NCI-H187 (cell line): ENCODE data around the gene B3GALNT1.
A peak's percentile ranks its signal among the peaks of the same experiment; 100 is the strongest.

Source experiments
- DNase-seq, 2 experiments: peaks; one replicate each; lab custom pipeline; 2025; lab: John Stamatoyannopoulos, UW

B3GALNT1 gene, protein sequence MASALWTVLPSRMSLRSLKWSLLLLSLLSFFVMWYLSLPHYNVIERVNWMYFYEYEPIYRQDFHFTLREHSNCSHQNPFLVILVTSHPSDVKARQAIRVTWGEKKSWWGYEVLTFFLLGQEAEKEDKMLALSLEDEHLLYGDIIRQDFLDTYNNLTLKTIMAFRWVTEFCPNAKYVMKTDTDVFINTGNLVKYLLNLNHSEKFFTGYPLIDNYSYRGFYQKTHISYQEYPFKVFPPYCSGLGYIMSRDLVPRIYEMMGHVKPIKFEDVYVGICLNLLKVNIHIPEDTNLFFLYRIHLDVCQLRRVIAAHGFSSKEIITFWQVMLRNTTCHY

DNA sequence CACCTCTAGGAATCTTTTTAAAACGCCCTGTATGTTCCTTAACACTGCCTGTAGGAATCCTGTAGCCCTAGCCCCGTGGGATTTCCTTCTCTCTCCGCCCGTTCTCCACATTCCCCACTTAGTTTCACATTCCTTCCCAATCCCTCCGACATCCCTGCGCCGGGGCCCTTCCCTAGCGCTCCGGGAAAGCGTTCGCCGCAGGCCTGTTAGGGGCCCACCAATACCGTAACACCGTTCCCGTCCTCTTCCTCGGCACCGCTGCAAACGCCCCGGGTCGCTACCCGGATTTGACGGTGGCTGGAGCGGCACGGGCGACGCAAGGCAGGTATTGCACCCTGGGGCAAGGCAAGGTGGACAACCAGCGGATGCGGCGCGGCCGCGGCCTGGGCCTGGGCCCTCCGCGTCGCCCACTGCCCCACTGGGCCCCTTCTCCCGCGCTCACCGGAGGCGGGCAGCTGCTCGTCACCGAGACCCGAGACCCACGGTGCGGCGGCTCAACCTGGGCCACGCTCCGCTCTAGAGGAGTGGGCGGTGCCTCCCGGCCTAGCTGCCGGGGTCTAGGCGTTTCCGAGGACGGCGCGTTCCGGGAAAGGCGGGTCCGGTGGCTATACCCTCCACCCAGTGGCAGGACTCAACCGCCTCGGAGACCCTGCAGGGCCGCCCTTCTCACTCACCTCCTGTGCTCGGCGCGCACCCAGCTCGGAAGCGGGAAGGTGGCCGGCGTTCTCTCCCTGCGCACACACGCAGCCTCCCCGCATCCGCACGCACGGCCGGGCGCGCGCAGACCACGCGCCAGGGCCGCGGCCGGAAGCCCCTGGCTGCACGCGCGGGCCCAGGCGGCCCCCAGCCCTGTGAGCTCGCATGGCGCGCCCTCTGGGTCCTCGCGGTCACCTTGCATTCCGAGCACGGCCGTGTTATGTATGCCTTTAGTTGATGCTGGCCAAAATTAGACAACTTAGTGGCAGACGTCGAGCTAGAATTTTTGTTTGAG is at the start of gene B3GALNT1:
TSS of gene B3GALNT1 (minus strand) at position 789 of the 991 bp plus-strand sequence. CDS start 18,595 bp downstream, outside the sequence.
- peak in 1 of 2 experiments; percentile 6 for DNase-seq

DNA sequence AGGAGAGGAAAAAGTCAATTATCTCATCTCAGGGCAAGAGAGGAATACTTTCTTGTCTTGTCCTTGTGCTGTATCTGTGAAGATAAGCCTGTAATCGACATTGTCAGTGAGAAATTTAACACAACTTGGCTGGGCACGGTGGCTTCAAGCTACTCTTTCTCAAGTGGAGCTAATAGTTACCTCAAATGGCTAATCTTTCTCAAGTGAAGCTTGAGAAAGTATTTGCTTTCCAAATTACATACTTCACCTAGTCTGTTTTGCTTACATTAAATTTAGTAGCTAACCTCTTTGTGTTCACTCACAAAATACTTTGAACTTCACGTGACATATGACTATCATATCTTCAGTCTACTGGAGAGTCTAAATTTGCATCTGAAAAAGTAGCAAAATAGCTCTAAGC is 48.3 kb upstream of the B3GALNT1 start:
- DNase-seq = no peak

DNA sequence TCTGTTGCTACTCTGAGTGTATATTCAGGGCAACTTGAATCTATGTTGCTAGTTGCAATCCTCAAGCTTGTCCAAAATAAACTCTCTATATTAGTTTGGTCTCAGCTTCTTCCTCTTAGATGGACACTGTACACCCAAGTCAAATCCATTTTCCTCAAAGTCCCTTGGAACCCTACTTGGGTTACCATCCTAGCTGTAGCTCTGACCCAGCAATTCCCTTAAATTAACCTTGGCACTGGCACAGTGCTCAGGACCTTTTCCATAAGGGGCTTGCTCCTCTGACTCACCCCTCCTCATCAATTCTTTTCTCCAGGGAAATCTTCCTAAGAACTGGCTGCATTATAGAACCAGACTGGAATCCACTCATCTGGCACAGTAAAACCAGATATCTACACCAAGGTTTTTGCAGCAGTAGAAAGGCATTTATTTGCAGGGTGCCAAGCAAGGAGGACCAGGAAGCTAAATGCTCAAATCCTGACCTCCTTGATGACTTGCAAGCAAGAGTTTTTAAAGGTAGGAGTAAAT is 44.9 kb upstream of the B3GALNT1 start:
- DNase-seq = no peak

DNA sequence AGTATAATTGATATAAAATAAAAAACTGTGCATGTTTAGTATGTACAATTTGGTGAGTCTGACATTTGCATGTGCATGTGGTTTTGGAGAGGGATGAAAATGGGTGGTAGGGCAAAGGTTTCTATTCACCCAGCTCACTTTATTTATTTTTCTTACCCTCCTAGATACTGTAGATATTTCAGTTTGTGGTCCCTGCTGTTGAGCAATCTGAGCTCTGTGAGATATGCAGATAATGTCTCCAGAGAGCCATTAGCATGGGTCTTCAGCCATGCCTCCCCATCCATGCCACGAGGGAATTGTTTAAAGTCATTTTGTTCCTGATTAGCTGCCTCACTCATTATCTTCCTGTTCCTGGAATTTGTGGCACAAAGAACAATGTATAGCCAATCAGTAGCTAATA is 44.4 kb upstream of the B3GALNT1 start:
- DNase-seq = no peak

DNA sequence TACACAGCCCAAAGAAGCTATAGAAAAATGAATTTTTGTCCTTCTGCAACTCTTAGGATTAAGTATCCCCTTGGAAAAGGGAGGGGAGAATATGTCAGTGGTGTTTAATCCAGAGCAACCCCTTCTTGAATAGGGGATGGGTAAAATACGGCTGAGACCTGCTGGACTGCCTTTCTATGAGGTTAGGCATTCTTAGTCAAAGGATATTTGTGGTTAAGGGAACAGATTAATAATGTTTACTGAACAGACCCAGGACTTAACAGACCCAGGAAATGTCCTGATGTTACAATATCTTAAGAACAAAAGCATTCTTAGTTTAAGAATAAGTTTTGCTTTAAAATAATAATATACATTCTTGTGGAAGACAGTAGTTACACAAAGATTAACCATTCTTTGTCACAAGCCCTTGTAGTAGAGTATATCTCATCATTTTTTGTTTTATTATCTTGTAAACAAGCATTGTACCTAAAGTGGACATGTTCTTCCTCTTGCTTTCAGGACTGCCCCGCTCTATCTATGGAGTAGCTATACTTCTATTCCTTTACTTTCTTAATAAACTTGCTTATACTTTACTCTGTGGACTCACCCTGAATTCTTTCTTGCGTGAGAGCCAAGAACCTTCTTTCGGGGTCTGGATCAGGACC is 43.8 kb upstream of the B3GALNT1 start:
- no peak for DNase-seq

DNA sequence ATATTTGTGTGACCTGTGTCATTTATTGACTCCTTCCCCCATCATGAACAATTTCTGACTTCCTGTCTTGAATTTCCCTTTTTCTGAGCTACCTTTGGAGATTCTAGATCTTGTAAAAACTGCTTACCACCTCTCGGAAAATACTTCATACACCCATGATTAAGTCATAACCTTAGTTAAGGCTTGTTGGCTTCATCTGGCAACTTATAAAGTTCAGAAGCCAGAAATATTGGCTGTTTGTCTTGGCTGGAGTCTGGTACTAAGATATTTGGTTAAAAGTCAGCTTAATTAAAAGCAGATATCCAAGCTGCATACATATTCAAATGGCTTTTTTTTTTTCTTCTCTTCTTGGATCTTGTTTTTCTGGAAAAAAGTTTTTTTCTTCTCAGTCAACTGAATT is 37.3 kb upstream of the B3GALNT1 start:
- no peak for DNase-seq

DNA sequence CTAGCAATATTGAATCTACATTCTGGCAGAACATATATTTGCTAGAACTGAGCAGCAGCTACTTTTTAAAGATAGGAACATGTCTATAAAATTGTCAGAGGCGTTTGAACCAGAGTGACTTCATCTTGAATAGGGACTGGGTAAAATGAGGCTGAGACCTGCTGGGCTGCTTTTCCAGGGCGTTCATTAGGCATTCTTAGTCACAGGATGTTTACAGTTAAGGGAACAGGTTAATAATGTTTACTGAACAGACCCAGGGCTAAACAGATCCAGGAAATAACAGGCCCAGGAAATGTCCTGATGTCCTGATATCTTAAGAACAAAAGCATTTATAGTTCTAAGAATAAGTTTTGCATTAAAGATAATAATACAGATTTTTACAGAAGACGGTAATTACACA is 34.5 kb upstream of the B3GALNT1 start:
- DNase-seq = no peak

DNA sequence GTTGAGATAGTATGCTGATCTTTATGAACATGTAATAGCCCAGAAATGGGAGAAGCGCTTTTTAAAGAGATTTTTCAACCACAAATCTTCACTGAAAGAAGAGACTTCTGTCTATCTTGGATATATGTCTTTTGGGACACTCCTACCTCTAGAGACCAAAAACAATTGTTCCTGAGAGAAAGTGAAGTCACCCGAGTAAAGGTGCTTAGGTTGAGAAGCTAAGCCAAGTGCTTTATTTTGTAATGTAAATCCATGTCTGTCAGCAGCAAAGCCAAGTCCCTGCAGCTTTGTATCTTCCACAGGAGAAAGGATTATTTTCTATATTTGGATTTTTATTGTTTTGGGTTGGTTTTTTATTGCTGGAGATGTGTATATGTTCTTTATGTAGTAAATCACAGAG is 32.1 kb upstream of the B3GALNT1 start:
- DNase-seq = no peak

DNA sequence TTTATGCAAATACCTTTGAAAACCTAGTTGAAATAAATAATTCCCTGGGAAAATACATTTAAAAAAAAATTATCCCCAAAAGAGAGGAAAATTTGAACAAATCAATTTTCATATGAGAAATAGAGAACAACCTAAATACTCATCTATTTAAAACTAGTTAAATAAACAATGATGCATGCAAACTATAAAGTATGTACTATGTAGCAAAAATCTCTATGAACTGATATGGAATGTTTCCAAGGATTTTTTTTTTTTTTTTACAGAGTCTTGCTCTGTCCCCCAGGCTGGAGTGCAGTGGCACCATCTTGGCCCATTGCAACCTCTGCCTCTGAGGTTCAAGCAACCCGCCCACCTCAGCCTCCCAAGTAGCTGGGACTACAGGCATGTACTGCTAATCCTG is 27.2 kb upstream of the B3GALNT1 start:
- DNase-seq = no peak

DNA sequence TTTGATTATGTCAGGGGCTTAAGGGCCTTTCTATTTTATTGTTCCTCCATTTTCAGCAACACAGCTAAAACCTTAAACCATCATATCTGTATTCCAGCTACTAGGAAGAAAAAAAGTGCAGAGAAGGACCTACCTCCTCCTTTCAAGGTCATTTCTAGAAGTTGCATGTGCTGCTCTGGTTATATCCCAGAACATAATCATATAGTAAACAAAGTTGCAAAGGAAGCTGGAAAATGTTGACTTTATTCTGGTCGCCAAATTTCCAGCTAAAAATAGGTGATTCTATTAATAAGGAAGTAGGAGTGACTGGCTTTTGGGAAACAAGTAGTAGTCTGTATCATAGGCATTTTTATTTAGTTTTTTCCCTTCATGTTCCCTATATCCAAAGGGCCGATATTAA is 21.3 kb upstream of the B3GALNT1 start:
- DNase-seq = no peak

DNA sequence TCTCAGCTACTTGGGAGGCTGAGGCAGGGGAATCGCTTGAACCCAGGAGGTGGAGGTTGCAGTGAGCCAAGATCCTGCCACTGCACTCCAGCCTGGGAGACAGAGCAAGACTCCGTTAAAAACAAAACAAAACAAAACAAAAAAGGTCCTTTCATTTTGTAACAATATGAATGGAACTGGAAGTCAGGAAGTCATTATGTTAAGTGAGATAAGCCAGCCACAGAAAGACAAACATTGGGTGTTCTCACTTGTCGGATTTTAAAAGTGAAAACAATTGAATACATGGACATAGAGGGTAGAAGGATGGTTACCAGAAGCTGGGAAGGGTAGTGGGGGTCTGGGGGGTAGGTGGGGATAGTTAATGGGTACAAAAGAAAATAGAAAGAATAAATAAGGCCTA is 12.5 kb upstream of the B3GALNT1 start:
- DNase-seq = no peak

DNA sequence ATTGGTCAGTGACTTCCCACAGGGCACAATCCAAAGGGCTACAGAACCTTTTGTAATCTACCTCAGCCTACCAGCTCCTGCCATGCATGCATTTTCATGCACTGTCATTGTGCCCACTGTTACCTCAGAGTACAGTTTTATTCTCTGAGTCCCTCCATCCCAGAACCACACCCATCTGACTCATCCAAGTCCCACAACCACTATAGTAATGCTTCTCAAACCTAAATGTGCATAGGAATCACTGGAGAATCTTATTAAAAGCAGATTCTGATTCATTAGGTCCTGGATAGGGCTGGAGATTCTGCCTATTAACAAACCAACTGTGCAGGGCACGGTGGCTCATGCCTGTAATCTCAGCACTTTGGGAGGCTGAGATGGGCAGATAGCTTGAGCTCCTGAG is 3.7 kb upstream of the B3GALNT1 start:
- no peak for DNase-seq

DNA sequence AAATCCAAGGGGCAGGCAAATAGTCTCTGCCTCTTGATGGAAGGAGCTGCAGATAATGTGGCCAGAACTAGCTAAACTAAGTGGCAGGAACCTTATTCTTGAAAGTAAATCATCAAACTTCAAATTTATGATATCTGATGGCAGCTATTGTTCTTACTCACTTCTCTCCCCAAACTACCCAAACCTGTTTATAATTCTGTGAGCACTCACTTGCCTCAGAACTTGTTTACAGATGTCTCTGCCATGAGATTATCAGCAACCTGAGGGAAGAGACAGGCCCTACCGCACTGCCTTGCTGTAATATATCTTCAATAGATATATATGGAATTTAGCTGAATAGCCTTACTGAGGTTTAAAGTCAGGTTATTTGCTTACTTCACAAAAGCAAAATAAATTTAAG is 2.2 kb upstream of the B3GALNT1 start:
- no peak for DNase-seq

DNA sequence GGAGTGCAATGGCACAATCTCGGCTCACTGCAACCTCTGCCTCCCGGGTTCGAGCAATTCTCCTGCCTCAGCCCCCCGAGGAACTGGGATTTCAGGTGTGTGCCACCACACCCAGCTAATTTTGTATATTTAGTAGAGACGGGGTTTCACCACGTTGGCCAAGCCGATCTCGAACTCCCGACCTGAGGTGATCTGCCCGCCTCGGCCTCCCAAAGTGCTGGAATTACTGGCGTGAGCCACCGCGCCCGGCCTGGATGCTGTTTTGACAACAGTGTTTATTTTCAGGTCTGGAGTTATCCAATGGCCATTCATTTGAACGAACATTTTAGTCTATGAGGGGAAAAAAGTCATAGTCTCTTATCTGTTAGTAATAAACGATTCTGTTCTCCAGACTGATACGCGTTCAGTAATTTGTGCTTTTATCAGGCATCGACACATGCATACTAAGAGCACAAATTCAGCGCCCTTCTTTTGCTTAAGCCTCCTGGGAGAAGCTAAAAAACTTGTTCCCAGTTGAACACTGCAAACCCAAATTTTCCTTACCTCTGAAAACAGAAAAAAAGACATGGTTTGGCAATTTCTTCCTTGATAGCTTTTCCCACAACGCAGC is 1.3 kb downstream of the B3GALNT1 start:
- no peak for DNase-seq

DNA sequence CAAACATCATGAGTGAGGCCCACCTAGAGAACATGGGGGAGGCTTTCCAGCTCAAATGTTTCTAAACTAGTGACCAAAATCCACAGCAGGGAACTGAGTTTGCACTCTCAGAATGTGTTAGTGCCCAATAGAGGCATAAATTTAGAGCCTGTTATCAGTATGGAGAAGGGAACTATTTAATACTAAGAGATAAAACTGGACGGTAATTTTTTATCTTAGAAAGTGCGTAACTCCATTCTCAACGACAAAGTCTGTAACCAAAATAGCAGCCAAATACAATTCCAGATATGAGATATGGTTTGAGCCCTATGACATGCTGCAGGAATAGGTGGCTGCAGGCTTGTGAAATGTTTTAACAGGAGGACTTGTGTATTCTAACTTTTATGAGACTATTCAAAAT is 3.5 kb downstream of the B3GALNT1 start:
- no peak for DNase-seq

DNA sequence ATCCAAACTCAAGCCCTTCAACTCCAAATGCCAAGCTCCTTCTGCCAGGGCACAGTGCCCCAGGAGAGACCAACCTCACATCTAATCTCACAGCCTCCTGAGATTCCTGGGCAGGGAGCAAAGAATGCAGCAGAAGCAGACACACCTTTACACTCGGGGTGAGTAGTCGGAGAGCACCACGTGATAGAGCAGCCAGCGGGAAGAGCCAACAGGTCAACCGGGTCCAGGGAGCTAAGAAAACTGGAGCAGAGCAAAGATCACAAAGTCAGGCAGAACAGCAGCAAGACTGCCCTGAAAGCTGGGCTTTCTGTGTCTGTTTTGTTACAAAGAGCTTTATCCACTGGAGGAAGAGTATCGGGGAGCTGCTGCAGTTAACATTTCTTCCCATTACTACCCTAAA is 4.2 kb downstream of the B3GALNT1 start:
- DNase-seq = no peak

DNA sequence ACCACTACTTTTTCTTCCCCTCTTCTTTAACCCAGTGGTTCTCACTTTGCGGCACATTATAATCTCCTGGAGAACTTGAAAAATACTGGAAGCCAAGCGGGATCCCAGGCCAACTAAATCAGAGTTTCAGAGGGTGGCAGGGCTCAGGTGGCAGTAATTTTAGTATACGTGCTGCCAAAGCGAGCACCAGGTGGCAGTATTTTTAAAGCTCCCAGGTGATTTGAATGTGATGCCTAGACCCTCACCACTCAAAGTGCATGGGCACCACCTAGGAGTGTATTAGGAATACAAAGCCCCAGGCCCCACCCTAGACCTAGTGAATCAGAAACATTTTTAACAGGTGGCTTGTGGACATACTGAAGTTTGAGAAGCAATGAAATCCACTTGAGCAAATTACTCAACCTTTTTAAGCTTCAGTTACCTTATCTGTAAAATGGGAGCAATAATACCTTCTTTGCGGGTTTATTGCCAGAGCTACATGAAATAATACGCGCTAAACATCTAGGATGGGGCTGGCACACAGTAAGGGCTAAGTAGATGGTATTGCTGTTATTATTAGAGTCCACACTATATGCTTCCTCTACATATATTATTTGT is 8.3 kb downstream of the B3GALNT1 start:
- no peak for DNase-seq

DNA sequence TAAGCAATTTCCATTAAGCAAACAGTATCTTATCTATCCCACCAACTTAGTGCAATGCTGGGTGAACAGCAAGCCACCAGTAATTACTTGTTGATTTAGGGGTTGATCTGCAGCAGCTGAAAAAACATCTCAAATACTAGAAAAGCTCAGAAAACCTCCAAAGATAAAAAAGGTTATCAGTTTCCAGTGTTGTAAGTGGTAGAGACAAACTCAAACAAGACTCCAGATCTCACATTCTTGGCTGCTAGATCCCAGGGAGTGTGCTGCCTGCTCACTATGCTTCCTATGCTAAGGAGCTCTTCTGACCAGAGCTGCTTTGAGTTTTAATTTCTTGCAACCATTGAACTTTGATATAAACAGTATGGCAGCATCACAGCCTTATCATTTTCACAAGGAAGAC is 11.3 kb downstream of the B3GALNT1 start:
- DNase-seq = no peak

DNA sequence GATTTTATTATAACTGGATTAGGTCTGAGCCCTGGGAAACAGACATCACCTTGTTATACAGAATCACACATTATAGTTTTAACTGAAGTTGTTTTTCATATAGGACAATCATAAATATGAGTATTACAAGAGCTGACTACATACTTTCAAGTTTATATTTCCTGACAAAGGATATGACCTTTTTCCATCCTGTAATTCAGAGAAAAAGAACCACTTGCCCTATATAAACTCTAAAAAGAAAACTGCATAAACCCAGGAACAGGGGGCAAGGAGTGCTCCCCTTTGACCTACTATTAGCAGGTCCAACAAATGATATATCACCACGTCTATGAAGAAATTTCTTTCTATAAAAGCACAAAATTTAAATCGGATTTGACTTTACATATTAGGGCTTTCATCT is 20.9 kb downstream of the B3GALNT1 start:
- DNase-seq = no peak

DNA sequence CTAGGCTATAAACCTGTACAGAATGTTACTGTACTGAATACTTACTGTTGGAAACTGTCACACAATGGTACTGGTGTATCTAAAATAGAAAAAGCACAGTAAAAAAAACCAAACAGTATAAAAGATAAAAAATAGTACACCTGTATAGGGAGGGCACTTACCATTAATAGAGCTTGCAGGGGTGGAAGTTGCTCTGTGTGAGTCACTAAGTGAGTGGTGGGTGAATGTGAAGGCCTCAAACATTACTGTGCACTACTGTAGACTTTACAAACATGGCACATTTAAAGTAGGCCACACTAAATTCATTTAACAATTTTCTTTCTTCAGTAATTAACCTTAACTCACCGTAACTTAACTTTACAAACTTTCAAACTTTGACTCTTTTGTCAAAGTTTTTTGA is 22.0 kb downstream of the B3GALNT1 start:
- DNase-seq = no peak

DNA sequence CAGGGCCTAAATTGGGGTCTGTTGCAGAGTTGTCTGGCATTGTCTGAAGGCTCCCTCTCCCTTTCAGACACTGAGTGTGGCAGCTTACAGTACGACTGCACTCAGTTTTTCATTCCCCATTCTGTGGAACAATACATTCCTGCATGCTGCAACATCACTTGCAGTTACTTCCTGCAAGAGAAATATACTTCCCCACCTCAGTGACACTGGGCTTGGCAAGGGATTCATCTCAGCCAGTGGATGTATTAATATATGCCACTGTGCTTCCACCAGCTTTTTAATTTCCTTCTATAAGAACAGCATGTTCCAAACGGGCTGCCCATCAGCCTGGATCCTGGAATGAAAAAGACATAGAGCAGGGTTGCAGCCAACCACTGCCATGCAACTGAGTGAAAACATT is 23.1 kb downstream of the B3GALNT1 start:
- no peak for DNase-seq

DNA sequence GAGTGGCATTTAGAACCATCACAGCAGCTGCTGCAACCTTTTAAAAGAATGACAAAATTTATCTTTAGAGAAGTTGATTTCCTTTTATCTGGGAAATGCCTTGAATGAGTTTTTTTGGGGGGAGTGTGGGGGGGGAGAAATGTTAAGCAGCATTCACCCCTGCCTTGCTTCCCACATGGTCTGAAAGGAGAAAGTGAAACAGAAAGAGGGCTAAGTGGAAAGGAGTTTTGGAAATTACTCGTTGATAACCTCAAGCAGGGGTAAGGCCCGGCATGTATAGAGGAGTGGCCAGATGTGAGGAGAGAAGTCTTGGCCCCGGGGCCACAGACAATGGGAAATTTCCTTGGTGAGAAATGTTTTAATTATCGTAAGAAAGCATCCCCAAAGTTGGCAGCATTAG is 23.5 kb downstream of the B3GALNT1 start:
- DNase-seq = no peak
